HG02623 (cell line): ENCODE data around the gene FBXW7.

Experiments used
- ATAC-seq: cut with Tn5 transposase; IDR thresholded peaks from one replicate; pipeline ENCODE4 v1.9.1; 2021; ENCODE audit warnings: moderate library complexity; ENCODE audit not compliant: unreplicated experiment

The FBXW7 gene

DNA sequence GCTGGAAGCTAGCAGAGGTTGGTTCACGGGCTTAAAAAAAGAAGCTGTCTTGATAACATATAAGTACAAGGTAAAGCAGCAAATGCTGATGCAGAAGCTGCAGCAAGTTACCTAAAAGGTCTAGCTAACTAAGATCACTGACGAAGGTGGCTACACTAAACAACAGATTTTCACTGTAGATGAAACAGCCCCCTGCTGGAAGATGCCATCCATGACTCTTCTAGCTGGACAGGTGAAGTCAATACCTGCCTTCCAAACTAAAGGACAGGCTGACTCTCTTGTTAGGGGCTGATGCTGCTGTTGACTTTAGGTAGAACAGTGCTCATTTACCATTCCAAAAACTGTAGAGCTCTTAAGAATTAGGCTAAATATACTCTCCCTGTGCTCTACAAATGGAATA, 99.5 kb downstream of the FBXW7 start:
- ATAC-seq, result no peak

DNA sequence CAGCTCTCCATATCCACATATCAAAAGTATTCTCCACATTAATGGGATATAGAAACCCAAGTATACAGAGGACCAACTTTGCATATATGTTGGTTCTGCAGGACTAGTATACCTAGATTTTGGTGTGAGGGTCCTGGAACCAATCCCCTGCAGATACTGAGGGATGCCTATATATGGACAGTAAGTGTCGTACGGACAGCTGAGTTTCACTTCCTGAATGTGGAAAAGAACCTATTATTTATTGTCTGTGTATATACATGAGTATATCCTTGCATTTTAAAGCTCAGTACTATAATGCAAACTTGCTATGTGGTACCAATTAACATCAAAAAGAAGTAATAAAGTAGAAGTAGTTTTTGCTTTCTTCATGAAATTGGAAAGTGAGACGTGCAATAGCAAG, 101.9 kb downstream of the FBXW7 start:
- no peak for ATAC-seq

DNA sequence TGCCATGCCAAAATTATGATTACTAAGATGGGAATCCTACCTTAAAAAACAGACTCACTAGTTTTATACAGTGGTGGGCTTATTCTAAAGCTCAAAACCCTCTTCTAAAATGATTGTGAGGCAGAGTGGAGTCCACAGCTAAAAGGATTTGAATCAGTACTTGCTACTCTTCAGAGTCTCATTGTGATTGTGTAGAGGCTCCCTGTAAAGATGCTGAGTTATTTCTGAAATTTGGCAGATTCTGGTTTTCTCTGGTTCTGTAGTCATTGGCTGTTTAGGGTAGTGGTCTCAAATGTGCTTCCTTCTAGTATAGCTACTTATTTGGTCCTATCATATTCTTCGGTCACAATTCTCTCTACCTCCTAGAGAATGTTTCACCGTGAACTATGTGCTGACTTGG, 104.1 kb downstream of the FBXW7 start:
- ATAC-seq, result no peak

DNA sequence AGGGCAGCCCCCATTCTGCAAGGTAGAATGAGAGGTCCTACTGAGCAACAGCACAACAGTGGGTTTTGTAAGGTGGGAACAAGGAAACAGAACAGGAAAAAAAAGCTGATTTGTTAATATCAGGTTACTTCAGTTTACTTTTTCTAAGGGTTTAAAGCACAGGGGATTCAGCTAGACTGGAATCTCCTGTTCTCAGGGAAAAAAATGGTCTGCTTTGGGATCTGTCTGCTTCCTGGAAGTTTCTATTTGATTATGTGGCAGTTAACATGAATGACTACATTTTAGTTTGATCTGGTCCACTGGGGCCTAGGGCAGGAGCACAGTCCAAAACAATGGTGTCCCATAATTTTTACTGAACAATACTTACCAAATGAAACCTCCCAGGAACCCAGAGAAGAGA, 104.6 kb downstream of the FBXW7 start:
- ATAC-seq, result no peak

DNA sequence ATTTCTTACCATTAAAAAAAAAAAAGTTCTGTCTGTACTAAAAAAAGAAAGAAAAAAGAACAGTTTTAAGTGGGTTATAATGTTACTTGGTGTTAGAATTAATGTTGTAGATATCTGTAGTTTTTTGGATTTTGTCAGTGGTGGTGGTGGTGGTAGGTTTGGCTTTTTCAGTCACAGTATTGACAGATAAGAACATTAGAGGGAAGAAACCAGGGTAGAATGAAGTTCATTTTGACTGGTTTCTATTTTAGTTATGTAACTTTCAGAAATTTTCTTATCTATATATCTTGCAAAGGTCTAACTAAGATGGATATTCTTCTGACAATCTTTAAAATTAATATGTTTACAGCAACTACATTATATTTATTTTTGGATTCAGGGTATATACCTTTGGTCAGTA, 105.4 kb downstream of the FBXW7 start:
- ATAC-seq, result no peak

DNA sequence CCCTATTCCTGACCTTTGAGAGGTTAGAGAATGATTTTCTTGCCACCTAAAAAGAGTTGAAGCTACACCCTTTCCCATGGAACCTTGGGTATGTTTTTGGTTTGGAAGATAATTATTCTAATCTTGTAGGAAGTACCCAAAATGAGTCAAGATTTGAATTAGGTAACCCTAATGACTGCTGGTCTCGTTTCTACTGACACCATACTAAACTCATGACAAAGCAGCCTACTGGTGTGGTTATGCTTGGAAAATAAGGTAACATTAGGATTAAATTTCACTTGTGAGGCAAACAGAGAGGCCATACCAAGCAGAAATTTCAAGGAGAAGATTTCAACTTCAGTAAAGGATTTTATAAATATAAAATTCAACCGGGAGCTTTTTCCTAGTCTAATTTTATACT, 107.9 kb downstream of the FBXW7 start:
- no peak for ATAC-seq

DNA sequence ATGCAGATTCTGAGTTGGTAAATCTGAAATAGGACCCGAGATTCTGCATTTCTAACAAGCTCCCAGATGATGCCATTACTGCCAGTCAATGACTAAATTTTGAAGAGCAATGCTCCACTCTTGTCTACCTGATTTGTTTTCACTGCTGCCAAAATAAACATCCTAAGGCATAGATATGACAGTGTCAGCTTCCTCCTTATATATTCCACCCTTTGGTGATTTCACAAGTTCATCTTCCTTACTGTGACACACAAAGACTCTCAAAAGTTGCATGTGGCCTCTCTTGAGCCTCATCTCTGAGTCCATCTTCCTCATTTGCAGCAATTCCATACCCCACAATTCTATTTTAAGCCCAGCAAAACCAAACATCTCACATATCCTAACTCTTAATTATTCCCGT, 110.9 kb downstream of the FBXW7 start:
- no peak for ATAC-seq

DNA sequence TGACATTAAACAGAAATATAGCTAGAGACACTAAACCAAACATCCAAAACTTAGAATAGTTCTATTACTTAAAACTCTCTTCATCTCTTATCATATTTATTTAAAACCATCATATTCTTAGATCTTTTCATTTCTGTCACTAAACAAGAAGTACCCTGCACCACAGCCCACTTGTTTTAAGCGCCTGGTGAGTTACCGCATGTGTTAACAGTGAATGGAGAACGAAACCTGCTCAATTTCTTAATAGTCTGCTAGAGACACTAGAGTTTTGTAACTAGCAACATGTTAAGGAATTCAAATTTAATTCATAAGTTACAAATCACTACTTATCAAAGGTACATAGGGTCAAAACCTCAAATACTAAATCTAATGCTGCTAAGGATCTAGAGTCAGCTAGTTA, 111.5 kb downstream of the FBXW7 start:
- ATAC-seq, result no peak

DNA sequence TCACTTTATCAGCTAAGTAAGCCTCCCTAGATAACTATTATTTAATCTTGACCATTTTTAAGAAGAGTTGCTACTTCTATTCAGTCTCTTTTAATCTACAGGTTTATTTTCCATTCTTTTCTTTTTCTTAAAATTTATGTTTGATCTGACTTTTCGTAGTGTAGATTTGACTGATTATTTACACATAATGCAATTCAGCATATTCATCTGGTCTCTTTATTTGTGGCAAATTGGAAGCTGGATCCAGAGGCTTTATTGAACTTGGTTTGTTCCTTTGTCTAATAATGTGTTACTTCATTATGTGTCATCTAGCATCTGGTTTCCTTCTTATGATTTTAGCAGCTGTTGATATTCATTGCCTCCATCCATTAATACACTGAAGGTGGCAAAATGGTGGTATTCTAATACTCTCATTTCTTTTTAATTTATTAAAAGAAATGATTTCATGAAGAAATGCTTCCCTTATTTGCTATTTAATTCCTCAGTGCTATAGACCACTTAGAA, 113.0 kb downstream of the FBXW7 start:
- ATAC-seq, result no peak

DNA sequence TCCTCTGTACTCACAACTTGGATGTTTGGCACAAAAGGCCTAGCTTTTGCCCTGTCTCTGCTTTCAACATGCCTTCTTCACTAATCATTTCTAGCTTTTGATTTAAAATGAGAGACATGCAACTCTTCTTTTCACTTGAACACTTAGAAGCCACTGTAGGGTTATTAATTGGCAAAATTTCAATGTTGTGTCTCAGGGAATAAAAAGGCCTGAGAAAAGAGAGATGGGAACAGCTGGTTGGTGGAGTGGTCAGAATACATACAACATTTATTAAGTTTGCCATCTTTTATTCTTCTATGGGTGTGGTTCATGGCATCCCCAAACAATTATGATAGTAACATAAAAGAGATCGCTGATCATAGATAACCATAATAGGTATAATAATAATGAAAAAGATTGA, 114.3 kb downstream of the FBXW7 start:
- ATAC-seq, result no peak

DNA sequence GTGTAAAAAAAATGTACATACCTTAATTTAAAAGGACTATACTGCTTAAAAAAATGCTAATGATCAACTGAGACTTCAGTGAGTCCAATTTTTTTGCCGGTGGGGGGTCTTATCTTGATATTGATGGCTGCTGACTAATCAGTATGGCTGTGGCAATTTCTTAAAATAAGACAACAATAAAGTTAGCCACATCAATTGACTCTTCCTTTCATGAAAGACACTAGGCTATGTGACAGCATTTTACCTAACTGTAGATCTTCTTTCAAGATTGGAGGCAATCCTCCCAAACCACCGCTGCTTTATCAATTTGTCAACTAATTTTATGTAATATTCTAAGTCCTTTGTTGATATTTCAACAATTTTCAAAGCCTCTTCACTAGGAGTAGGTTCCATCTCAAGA, 116.1 kb downstream of the FBXW7 start:
- no peak for ATAC-seq

DNA sequence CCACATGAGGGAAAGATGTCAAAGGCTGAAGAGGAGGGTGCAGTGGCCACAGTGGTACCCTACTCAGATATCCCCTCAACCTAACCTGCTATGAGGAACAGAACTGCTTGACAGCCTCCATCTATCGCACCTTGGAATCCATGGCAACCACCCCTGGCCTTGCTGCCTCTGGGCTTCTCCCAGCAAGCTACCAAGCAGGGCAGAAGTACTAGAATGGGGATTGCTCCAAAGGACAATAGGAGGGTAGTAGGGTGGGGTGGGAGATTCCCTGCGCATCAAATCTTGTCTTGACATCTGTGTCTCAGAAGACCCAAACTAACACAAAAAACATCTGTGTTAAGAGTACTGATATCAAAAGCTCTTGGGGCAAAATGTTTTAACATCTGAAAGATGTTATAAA, 118.2 kb downstream of the FBXW7 start:
- ATAC-seq, result no peak

DNA sequence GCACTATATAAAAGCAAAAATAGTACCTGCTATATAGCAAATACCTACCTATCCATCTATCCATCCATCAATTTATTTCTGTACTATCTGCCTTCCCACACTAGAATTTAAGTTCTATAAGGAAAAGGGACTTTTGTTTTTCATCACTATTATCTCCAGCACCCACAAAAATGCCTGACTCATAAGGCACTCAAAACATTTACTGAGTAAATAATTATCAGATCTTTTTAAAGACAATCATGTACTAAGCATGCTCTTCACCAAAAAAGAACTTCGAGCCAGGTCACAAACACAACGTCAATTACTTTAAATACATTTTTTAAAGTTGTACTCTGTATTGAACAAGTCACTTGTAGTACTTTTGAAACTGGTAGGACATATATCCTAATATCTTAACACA, 119.9 kb downstream of the FBXW7 start:
- no peak for ATAC-seq

DNA sequence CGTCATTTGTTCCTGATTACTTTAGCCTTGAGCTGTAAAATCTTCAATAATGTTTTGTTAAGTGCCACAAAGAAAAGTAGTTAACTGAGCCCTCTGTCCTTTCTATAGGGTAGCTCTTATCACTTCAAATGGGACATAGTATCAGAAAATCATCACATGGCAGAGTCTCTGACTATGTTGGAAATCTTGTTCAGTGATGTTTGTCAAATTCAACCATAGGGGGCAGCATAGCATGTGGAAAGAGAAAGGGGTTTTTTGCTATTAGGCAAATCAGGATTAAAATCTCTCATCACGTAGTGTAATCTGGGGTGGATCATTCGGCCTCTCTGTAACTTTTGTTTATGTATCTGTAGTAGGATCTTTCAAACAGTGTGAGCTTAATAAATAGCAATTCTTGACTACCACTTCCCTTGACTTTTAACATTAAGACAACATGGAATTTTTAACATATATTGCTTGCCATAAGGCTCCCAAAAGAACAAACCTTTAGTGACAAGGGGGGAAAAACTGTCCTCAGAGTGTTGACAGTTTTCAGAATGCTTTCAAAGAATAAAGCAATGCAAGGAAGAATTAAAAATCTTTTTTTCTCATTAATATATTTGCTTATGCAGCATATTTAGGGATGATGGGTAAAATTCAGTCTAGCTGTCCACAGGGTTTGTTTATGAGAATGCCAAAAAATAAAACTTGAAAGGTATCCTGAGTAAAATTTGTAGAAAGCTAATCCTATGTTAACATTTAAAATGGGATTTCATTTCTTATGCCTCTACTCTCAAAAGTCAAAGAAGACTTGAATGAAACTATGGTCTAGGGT, 127.2 kb downstream of the FBXW7 start:
- ATAC-seq, result no peak

DNA sequence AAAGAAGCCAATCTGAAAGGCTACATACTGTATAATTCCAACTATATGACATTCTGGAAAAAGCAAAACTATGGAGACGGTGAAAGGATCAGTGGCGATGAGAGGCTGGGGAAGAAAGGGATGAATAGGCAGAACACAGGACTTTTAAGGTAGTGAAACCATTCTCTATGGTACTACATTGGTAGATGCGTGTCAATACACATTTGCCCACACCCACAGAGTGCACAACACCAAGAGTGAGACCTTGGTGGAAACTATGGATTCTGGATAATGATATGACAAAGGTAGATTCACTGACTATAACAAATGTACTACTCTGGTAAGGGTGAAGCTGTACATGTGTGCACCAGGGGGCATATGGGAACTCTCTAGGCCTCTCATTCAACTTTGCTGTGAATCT, 134.5 kb downstream of the FBXW7 start:
- no peak for ATAC-seq

DNA sequence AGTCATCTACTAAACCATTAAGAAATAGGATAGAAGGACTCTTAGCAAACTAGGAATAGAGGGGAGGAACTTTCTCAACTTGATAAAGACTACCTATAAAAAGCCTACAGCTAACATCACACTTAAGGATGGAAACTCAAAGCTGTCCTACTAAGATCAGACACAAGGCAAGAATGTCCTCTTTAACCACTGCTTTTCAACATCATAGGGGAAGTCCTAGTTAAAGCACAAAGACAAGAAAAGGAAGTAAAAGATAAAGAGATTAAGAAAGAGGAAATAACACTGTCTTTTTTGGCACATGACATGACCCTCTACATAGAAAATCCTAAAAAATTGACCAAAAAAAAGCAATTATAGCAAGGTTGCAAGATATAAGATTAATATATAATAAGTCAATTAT, 136.6 kb downstream of the FBXW7 start:
- peak; percentile 59 for ATAC-seq

DNA sequence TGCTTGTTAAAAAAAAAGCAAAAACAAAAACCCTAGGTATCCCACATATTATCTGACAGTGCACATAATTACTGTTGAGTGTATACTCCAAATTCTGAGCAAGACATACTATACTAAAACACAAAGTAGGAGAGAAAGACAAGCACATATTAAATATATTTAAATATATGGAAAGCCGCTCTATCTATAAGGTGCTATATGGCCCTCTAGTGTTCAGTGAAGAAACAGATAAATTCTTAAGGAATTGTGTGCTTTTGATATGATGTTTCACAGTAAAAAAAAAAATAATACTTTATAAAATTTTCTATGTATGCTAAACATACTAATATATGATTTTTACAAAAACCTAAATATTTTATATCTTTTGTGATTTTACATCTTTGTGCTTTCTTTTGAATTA, 137.8 kb downstream of the FBXW7 start:
- no peak for ATAC-seq

DNA sequence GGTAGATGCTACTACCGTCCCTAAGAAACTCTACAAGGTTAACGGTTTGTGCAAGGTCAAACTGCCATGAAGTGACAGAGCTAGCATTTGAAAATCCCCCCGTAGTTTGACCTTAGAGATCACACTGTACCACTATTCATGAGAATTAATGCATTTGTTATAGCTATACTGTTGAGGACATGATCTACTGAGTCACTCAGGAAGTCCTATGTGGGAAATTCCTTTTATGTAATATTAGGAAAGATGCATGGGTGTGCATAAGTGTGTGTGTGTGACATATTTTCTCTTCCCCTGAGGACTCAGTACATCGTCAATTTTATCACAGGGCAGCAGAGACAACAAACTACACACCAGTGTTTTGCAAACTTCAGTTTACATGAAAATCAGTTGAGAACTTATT, 141.1 kb downstream of the FBXW7 start:
- no peak for ATAC-seq

DNA sequence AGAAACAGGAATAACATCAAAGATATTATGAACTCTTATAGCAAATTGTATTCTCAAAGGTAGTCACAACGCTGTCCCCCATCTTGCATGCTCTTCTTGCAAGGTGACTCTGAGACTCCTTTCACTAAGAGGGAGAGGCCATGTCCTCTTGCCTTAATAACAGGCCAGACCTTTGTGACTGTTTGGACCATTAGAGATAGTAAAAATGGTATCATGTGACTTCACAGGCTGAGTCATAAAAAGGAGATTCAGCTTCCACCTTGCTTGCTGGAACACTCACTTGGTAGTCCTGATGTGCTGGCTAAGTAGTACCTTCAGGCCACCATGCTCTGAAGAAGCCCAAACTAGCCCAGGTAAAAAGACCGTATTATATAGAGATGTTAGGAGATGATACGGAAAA, 143.8 kb downstream of the FBXW7 start:
- ATAC-seq, result no peak

DNA sequence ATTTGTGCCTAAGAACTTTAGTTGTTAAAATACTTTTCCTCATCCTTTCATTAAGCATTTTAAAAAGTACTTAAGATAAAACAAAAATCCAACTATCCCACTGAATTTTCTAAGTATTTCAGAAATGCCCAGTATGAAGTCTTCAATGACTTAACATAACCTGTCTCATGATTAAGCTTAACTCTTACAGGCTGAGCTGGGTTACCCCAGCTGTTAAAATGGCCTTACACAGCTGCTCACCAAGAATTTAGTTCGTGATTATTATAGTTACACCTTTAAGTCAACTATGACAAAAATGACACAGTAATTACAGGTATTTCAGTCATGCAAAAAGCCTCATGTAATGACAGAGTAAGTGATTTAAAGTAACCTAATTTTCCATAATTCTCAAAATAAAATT, 145.7 kb downstream of the FBXW7 start:
- ATAC-seq, result no peak

DNA sequence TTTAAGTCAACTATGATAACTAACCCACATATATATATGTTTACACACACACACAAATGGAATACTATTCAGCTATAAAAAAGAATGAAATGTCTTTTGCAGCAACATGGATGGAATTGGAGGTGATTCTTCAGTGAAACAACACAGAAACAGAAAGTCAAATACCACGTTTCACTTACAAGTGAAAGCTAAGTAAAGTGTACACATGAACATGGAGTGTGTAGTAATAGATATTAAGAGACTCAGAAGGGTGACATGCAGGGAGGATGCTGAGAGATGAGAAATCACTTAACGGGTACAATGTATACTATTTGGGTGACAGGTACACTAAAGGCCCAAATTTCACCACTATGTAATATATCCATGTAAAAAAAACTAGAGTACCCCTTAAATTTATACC, 146.5 kb downstream of the FBXW7 start:
- no peak for ATAC-seq

DNA sequence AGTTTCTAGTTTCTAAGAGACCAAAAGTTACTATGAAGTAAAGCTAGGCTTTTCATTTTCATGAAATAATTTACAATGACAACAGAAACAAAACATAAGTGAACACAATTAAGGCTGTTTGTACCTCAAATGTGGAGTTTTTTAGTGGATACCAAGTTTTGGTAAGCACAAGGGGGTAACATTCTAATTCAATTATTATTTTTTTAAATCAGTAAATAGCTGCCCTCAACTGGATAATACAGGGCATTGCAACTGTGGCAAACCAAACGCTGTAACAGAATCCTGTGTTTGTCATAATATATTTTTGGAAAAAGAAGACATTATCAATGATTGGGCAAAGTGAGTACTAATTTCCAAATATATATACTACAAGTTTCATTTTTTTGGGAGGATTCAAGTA, 150.3 kb downstream of the FBXW7 start:
- ATAC-seq, result no peak
